Panc1 (cell line): ENCODE measurements around the gene CCHCR1.

Experiments
- CTCF ChIP-seq: fragments of 450-650 bp; IDR thresholded peaks from 2 replicates; pipeline ENCODE4 v1.5.1; 2017; ENCODE audit warnings: mild to moderate bottlenecking
- REST ChIP-seq, 2 experiments: IDR thresholded peaks; 2 replicates each; pipeline ENCODE4 v1.6.1; 2011 to 2012; ENCODE audit warnings: low read depth in 2 of 2, control low read depth in 1 of 2, low read length in 1 of 2, mild to moderate bottlenecking in 1 of 2, moderate library complexity in 1 of 2; ENCODE audit not compliant: insufficient read depth in 1 of 2
- SIN3A ChIP-seq: IDR thresholded peaks from 2 replicates; pipeline ENCODE4 v1.6.1; 2012; ENCODE audit warnings: low read depth, mild to moderate bottlenecking, low read length, moderate library complexity, borderline replicate concordance; ENCODE audit not compliant: insufficient read depth

GRCh38 chr6:31174378-31174777 lies 16.8 kb upstream of the CCHCR1 start:
- no peak for TF ChIP-seq CTCF
- TF ChIP-seq REST (IDR thresholded peaks at IDR 0.05; ENCODE audit: insufficient read depth in 1 of 2, low read depth in 2 of 2, low read length in 1 of 2): no peak
- TF ChIP-seq SIN3A: no peak
